IPS-18a (cell line): Measurements from ENCODE around the gene SSTR4.

Experiments
- H3K27ac ChIP-seq: one replicate; pipeline ENCODE4 v1.5.1; 2013; ENCODE audit warnings: low read length
- H3K27me3 ChIP-seq: one replicate; pipeline ENCODE4 v1.6.1; 2013; ENCODE audit warnings: mild to moderate bottlenecking, low read length; ENCODE audit not compliant: control insufficient read depth, insufficient read depth
- H3K36me3 ChIP-seq: one replicate; pipeline ENCODE4 v1.6.1; 2013; ENCODE audit warnings: low read depth, low read length; ENCODE audit not compliant: control insufficient read depth
- H3K4me1 ChIP-seq: one replicate; pipeline ENCODE4 v1.6.1; 2013; ENCODE audit warnings: low read depth, low read length; ENCODE audit not compliant: control insufficient read depth
- H3K4me3 ChIP-seq: one replicate; pipeline ENCODE4 v1.5.1; 2013; ENCODE audit warnings: low read length
- H3K9ac ChIP-seq: one replicate; pipeline ENCODE4 v1.6.1; 2013; ENCODE audit warnings: mild to moderate bottlenecking, low read length, moderate library complexity
- H3K9me3 ChIP-seq: one replicate; pipeline ENCODE4 v1.6.1; 2013; ENCODE audit warnings: low read depth, low read length; ENCODE audit not compliant: control insufficient read depth

SSTR4 gene

GRCh38 chr20:23032056-23032749 is 2.9 kb upstream of the SSTR4 start:
- no peaks in the 10 kb centered on the region for H3K4me1 ChIP-seq
- no peak overlapping the region for H3K27ac ChIP-seq
- H3K27me3 ChIP-seq: peaks cover 43% of the 10 kb centered on the region
- H3K4me3 ChIP-seq: no peak overlapping the region
- H3K36me3 ChIP-seq: no peaks in the 10 kb centered on the region
- H3K9ac ChIP-seq: no peak overlapping the region
- H3K9me3 ChIP-seq: no peaks in the 10 kb centered on the region

- no peaks in the 10 kb centered on the region for H3K9me3 ChIP-seq
- peaks cover 48% of the 10 kb centered on the region for H3K27me3 ChIP-seq
- no peaks in the 10 kb centered on the region for H3K36me3 ChIP-seq
- no peak overlapping the region for H3K27ac ChIP-seq
- no peaks in the 10 kb centered on the region for H3K4me1 ChIP-seq
- H3K9ac ChIP-seq: no peak overlapping the region
- no peak overlapping the region for H3K4me3 ChIP-seq
Observed at GRCh38 chr20:23032750-23033078, 2.4 kb upstream of the SSTR4 start.

DNA sequence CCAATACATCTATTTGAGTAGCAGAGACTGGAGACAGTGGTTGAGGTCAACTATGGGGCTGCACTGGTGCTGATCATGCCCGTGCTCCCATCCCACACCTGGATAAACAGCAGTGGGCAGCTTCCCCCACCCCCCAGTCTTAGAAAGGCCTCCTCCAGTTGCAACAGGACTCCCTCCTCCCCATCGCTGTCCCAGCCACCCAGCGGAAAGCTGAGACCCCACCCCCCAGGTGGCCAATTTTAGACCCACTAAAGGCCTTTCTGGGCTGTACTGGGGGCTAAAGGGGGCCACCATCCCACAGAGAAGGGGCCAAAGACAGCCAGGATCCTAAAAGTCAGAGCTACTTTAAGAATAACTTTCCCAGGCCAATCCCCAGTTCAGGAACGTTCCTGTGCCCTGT is 1.2 kb upstream of the SSTR4 start:
- no peaks in the 10 kb centered on the region for H3K9me3 ChIP-seq
- no peak overlapping the region for H3K4me3 ChIP-seq
- H3K27ac ChIP-seq: no peak overlapping the region
- H3K4me1 ChIP-seq: no peaks in the 10 kb centered on the region
- H3K27me3 ChIP-seq: peaks cover 55% of the 10 kb centered on the region
- H3K9ac ChIP-seq: no peak overlapping the region
- no peaks in the 10 kb centered on the region for H3K36me3 ChIP-seq

- H3K4me3 ChIP-seq: peak overlapping the region; percentile 26
Observed at GRCh38 chr20:23035731-23036130, 619 bp downstream of the SSTR4 start.

GRCh38 chr20:23036371-23036770 is 1.3 kb downstream of the SSTR4 start:
- no peak overlapping the region for H3K4me3 ChIP-seq
- no peak overlapping the region for H3K27ac ChIP-seq
- H3K9ac ChIP-seq: no peak overlapping the region
- peaks cover 72% of the 10 kb centered on the region for H3K27me3 ChIP-seq
- no peaks in the 10 kb centered on the region for H3K4me1 ChIP-seq
- H3K9me3 ChIP-seq: no peaks in the 10 kb centered on the region
- no peaks in the 10 kb centered on the region for H3K36me3 ChIP-seq

More at GRCh38 chr20:23035731-23036130, 619 bp downstream of the SSTR4 start:
- peaks cover 68% of the 10 kb centered on the region for H3K27me3 ChIP-seq
- H3K9ac ChIP-seq: no peak overlapping the region
- H3K27ac ChIP-seq: no peak overlapping the region
- H3K36me3 ChIP-seq: no peaks in the 10 kb centered on the region
- no peaks in the 10 kb centered on the region for H3K9me3 ChIP-seq
- no peaks in the 10 kb centered on the region for H3K4me1 ChIP-seq

- Histone ChIP-seq H3K9me3 (no peaks in the 10 kb centered on the region), H3K36me3 (no peaks in the 10 kb centered on the region), H3K4me1 (peaks cover 4% of the 10 kb centered on the region), H3K27ac (no peak overlapping the region), H3K27me3 (peaks cover 74% of the 10 kb centered on the region), H3K9ac (no peak overlapping the region), H3K4me3 (no peak overlapping the region)
Observed at GRCh38 chr20:23037017-23037481, 1.9 kb downstream of the SSTR4 start.

DNA sequence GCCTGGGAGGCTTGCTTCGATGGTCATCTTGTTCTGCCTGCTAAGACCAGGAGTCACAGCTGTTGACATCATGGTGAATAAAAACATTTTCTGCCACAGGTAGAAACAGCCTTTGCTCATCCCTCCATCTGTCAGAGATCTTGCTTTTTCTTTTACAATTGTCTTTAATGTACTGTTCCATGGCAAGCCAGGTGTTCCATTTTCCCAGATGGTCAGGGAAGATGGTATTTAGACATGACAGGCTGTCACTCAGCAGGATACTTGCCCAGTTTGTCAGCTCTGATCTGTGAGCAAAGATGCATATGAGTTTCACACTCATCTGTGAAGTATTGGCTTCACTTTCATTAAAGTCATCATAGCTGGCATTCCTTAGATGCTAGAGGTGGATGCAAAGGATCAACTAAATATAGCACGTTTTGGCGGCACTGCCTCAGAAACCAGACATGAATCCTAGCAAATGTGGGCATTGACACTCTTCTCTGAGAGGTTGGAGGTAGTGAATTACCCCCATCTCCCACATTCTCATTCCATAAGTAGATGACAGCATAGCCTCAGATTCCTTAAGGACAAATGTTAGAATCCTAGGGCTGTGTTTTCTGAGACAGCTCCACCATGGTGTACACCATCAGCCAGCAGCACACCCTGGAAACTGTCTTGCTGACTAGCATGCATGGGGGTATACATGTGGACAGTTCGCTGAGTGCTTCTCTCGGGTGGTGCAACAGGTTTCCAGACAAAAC is 4.2 kb downstream of the SSTR4 start:
- H3K27ac ChIP-seq: no peak overlapping the region
- H3K9ac ChIP-seq: no peak overlapping the region
- no peaks in the 10 kb centered on the region for H3K36me3 ChIP-seq
- H3K4me1 ChIP-seq: peaks cover 17% of the 10 kb centered on the region
- H3K27me3 ChIP-seq: peaks cover 68% of the 10 kb centered on the region
- no peaks in the 10 kb centered on the region for H3K9me3 ChIP-seq
- no peak overlapping the region for H3K4me3 ChIP-seq

DNA sequence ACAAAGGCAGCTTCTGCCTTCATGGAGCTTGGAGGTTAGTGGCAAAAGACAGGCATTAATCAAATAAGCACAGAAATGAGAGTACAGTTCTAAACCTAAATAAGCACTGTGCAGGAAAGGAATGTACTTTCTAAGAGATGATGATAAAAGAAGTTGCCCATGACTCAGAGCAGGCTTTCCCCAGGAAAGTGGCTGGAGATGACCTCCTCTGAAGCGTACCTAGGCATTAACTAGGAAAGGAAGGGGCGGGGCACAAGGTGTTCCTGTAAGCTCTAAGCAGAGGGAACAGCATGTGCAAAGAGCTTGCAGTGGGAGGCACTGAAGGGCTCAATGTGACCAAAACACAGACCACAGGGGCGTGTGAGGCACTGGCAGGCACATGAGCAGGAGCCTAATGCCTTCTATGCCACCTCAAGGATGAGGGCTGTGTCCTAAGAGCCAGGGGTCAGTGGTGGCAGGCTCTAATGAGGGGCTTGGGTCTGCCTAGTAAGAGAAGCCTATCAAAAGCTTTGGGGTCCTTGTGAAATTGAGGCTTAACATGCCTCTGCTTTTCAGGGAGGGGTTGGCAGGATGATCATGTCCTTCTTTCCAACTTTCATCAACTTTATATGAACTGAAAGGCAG is 4.9 kb downstream of the SSTR4 start:
- Histone ChIP-seq H3K9ac (no peak overlapping the region), H3K36me3 (no peaks in the 10 kb centered on the region), H3K4me1 (peaks cover 20% of the 10 kb centered on the region), H3K9me3 (no peaks in the 10 kb centered on the region), H3K27me3 (peaks cover 68% of the 10 kb centered on the region), H3K4me3 (no peak overlapping the region), H3K27ac (no peak overlapping the region)

- Histone ChIP-seq H3K27ac (no peak overlapping the region), H3K9me3 (no peaks in the 10 kb centered on the region), H3K4me1 (peaks cover 20% of the 10 kb centered on the region), H3K4me3 (peak overlapping the region; percentile 5), H3K9ac (no peak overlapping the region), H3K36me3 (no peaks in the 10 kb centered on the region), H3K27me3 (peaks cover 68% of the 10 kb centered on the region)
Observed at GRCh38 chr20:23042270-23042669, 7.2 kb downstream of the SSTR4 start.

- Histone ChIP-seq H3K9me3 (no peaks in the 10 kb centered on the region), H3K4me3 (no peak overlapping the region), H3K9ac (no peak overlapping the region), H3K36me3 (no peaks in the 10 kb centered on the region), H3K27me3 (peaks cover 71% of the 10 kb centered on the region), H3K27ac (no peak overlapping the region), H3K4me1 (peaks cover 20% of the 10 kb centered on the region)
Observed at GRCh38 chr20:23043376-23043775, 8.3 kb downstream of the SSTR4 start.

GRCh38 chr20:23046431-23046830 is 11.3 kb downstream of the SSTR4 start:
- Histone ChIP-seq H3K9me3 (no peaks in the 10 kb centered on the region), H3K27me3 (peaks cover 75% of the 10 kb centered on the region), H3K9ac (no peak overlapping the region), H3K36me3 (no peaks in the 10 kb centered on the region), H3K4me1 (peaks cover 20% of the 10 kb centered on the region), H3K27ac (no peak overlapping the region), H3K4me3 (no peak overlapping the region)
